HepG2 (cell line): Measurements from ENCODE around the gene SRRT. TPM values are rescaled to one million over a fixed set of nuclear protein-coding genes. Genes with fewer than 3 reads are reported as not detected.

Source experiments
- ATAC-seq: fragments of 200-7000 bp; cut with Tn5 transposase; 3 replicates; pipeline ENCODE4 v1.9.1; 2020; ENCODE audit warnings: mild to moderate bottlenecking, moderate library complexity
- BruUV-seq: library from RNA; stranded (reverse); fragments of 400-500 nt; replicated peaks from 2 replicates; lab custom pipeline; 2021; lab: Mats Ljungman, UMichigan
- CTCF ChIA-PET: fragments of 300-600 bp; formaldehyde crosslinking; extraction: SDS; loops from one replicate; lab custom pipeline; 2021; ENCODE audit warnings: low total read pairs, inconsistent platforms, low intra/inter-chr PET ratio; lab: Yijun Ruan, JAX
- POLR2A ChIA-PET: fragments of 350-600 bp; sonication (Branson Sonifier 250); formaldehyde crosslinking; loops from one replicate; lab custom pipeline; 2020; ENCODE audit warnings: antibody characterized with exemption, inconsistent platforms; lab: Yijun Ruan, JAX
- DNase-seq: peaks from one replicate; pipeline ENCODE4 v3.0.0-alpha.2; 2015; ENCODE audit warnings: low spot score
- FAIRE-seq: peaks from 3 replicates; lab custom pipeline; 2011; peaks lifted over from hg19 to GRCh38; lab: Jason Lieb, UNC
- H2AFZ ChIP-seq: one replicate; pipeline ENCODE4 v1.6.1; 2011; ENCODE audit warnings: low read length, inconsistent platforms
- H3K27ac ChIP-seq: fragments of 300-600 bp; 3 replicates; pipeline ENCODE4 v1.8.0; 2011; ENCODE audit warnings: mixed run types, mild to moderate bottlenecking, mixed read lengths, low read length, inconsistent platforms; ENCODE audit not compliant: insufficient read depth; ENCODE audit errors: extremely low read length
- H3K27me3 ChIP-seq, 2 experiments: fragments of 200-600 bp in 1 of 2; 2 replicates in 1 of 2; 3 replicates in 1 of 2; pipeline versions ENCODE4 v1.6.0 to v1.8.0; 2011; ENCODE audit warnings: low read length in 2 of 2, mild to moderate bottlenecking in 2 of 2, moderate library complexity in 2 of 2, inconsistent platforms in 1 of 2; ENCODE audit not compliant: insufficient read depth in 2 of 2, control insufficient read depth in 1 of 2
- H3K36me3 ChIP-seq, 2 experiments: fragments of 200-600 bp in 1 of 2; replicated peaks in 1 of 2; 2 replicates in 1 of 2; 3 replicates in 1 of 2; pipeline versions ENCODE4 v1.5.1 to v1.8.0; 2011; ENCODE audit warnings: low read length in 2 of 2, inconsistent platforms in 1 of 2; ENCODE audit not compliant: insufficient read depth in 2 of 2, control insufficient read depth in 1 of 2
- H3K4me1 ChIP-seq: 2 replicates; pipeline ENCODE4 v1.5.1; 2012; ENCODE audit warnings: low read length, inconsistent platforms; ENCODE audit not compliant: insufficient read depth
- H3K4me2 ChIP-seq: 2 replicates; pipeline ENCODE4 v1.6.0; 2011; ENCODE audit warnings: low read depth, low read length, inconsistent platforms
- H3K4me3 ChIP-seq, 3 experiments: fragments of 200-600 bp in 1 of 3; sonication (generic), shearing (Covaris generic) in 1 of 3; replicated peaks in 1 of 3; 2 replicates each; pipeline ENCODE4 v1.5.1; 2011 to 2016; ENCODE audit warnings: low read length in 3 of 3, inconsistent platforms in 2 of 3, low read depth in 2 of 3, mild to moderate bottlenecking in 2 of 3, control low read depth in 1 of 3, mixed read lengths in 1 of 3; ENCODE audit not compliant: insufficient read depth in 1 of 3
- H3K79me2 ChIP-seq: one replicate; pipeline ENCODE4 v1.6.1; 2011; ENCODE audit warnings: low read length, inconsistent platforms; ENCODE audit not compliant: insufficient read depth
- H3K9ac ChIP-seq: 2 replicates; pipeline ENCODE4 v1.6.0; 2011; ENCODE audit warnings: mild to moderate bottlenecking, low read depth, low read length, inconsistent platforms; ENCODE audit not compliant: insufficient read depth
- H3K9me3 ChIP-seq: 2 replicates; pipeline ENCODE4 v1.5.1; 2012; ENCODE audit warnings: mild to moderate bottlenecking, low read length
- H4K20me1 ChIP-seq: 2 replicates; pipeline ENCODE4 v1.6.0; 2011; ENCODE audit warnings: inconsistent platforms, mild to moderate bottlenecking, low read length, moderate library complexity; ENCODE audit not compliant: insufficient read depth
- DMAP1 ChIP-seq: IDR thresholded peaks from 2 replicates; pipeline ENCODE4 v1.6.1; 2016
- HNF4A ChIP-seq: sonication (generic); formaldehyde crosslinking; IDR thresholded peaks from 2 replicates; pipeline ENCODE4 v1.4.0; 2020; ENCODE audit warnings: missing genetic modification reagents
- HNF4G ChIP-seq, 2 experiments: sonication (generic) in 1 of 2; formaldehyde crosslinking in 1 of 2; IDR thresholded peaks; 2 replicates each; pipeline versions ENCODE4 v1.4.0 to v1.6.1; 2011 to 2020; ENCODE audit warnings: borderline replicate concordance in 2 of 2, low read depth in 2 of 2, mild to moderate bottlenecking in 2 of 2, low read length in 1 of 2, missing genetic modification reagents in 1 of 2, moderate library complexity in 1 of 2
- KLF6 ChIP-seq: IDR thresholded peaks from 2 replicates; pipeline ENCODE4 v1.8.0; 2016; ENCODE audit warnings: missing biosample characterization, missing genetic modification reagents
- MATR3 ChIP-seq: sonication (generic); formaldehyde crosslinking; IDR thresholded peaks from 2 replicates; pipeline ENCODE4 v1.4.0; 2020; ENCODE audit warnings: missing genetic modification reagents
- MTF2 ChIP-seq: sonication (generic); formaldehyde crosslinking; IDR thresholded peaks from 2 replicates; pipeline ENCODE4 v1.5.0; 2020; ENCODE audit warnings: missing genetic modification reagents, borderline replicate concordance
- NCOR1 ChIP-seq: fragments of 200-600 bp; sonication (generic); IDR thresholded peaks from 2 replicates; pipeline ENCODE4 v1.7.0; 2017; ENCODE audit warnings: antibody characterized with exemption, low read length, borderline replicate concordance
- TFAP4 ChIP-seq: sonication (generic); IDR thresholded peaks from 2 replicates; pipeline ENCODE4 v1.6.1; 2016; ENCODE audit warnings: low read depth, borderline replicate concordance
- ZBTB25 ChIP-seq: IDR thresholded peaks from 2 replicates; pipeline ENCODE4 v1.6.1; 2018; ENCODE audit warnings: missing genetic modification reagents
- ZNF260 ChIP-seq: sonication (generic); formaldehyde crosslinking; IDR thresholded peaks from 2 replicates; pipeline ENCODE4 v1.4.0; 2020; ENCODE audit warnings: missing genetic modification reagents, low read depth, mild to moderate bottlenecking, borderline replicate concordance
- ZNF274 ChIP-seq: sonication (generic); formaldehyde crosslinking; IDR thresholded peaks from 2 replicates; pipeline ENCODE4 v1.5.1; 2020; ENCODE audit warnings: mild to moderate bottlenecking, missing genetic modification reagents
- WGBS: methylation state at CpG from one replicate; pipeline ENCODE4 v1.1.6; 2017; ENCODE audit warnings: low lambda C conversion rate; 5-methylcytosine and 5-hydroxymethylcytosine counted together
- in situ Hi-C: cut with HindIII; loops from 2 replicates; pipeline ENCODE4 v1.10.0; 2017; ENCODE audit warnings: low pct_unique_long_range_greater_than_20kb; ENCODE audit not compliant: extremely low pct_ligation_motif_present
- intact Hi-C: fragments of 100-400 bp; cut with micrococcal nuclease; formaldehyde crosslinking; loops from one replicate; pipeline ENCODE4 v1.10.0; 2022; ENCODE audit not compliant: unreplicated experiment
- polyA plus RNA-seq, 8 experiments: library from polyadenylated mRNA; depleted of rRNA in 3 of 8; stranded (reverse) in 7 of 8; unstranded in 1 of 8; fragments of >200 nt; fragmentation: Illumina TruSeq in 4 of 8; extraction: Trizol in 4 of 8; gene quantifications; 2 replicates each; pipeline versions ENCODE4 v1.2.1 to v1.2.3, GENCODE V29; 2011 to 2016; ENCODE audit warnings: low read depth in 4 of 8, missing spikeins in 1 of 8, mixed read lengths in 1 of 8; ENCODE audit not compliant: insufficient read depth in 1 of 8
- total RNA-seq, 5 experiments: library from RNA; depleted of rRNA; stranded (reverse); fragments of >200 nt; fragmentation: Illumina TruSeq; extraction: Trizol; gene quantifications; 2 replicates each; pipeline ENCODE4 v1.2.3, GENCODE V29; 2016; ENCODE audit warnings: low read depth in 1 of 5
- TF ChIP-seq, protein P1 (sequence below): sonication (generic); formaldehyde crosslinking; IDR thresholded peaks from 2 replicates; pipeline ENCODE4 v1.8.1; 2022; ENCODE audit warnings: mild to moderate bottlenecking, missing genetic modification reagents
- TF ChIP-seq, protein P2 (sequence below): sonication (generic); formaldehyde crosslinking; IDR thresholded peaks from 2 replicates; pipeline ENCODE4 v1.4.0; 2020; ENCODE audit warnings: missing genetic modification reagents, borderline replicate concordance

SRRT gene
- total and polyA plus RNA-seq, 2 of the 13 experiments (the other 11 are each of a cell fraction or from before 2014, with no cell fraction given) = 26.2 to 106 TPM

DNA sequence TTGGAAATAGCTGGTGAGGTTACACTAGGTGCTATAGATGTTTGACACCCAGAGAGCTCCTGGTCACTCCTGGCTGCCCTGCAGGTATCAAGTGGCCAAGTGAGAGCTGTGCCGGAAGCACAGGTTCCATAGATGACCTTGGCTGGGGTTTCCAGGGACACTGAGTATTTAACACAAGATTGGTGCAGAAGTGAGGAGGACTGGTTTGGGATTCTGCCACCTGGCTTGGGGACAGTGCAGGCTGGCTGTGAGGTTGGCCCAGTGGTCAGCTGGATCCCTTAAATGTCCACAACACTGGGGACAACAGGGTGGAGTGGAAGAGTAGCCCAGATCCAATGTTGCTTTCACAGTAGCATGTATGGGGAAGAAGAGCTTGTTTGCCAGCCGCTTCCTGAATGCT is 26.1 kb downstream of the SRRT start:
- no TSS peak for BruUV-seq
- Histone ChIP-seq H3K4me1 (peaks cover 15% of the 10 kb centered on the region), H3K4me3 (no peak overlapping the region), H2AFZ (no peak overlapping the region), H3K9ac (no peak overlapping the region), H3K36me3 (no peaks in the 10 kb centered on the region), H3K27me3 (peaks cover 5 to 10% of the 10 kb centered on the region in 2 experiments; a peak in 4 of 5 replicates)
- in situ Hi-C loops = no loop called here
- ATAC-seq = no peak
- TF ChIP-seq KLF6 (CRISPR knock-in tag) = no peak
- no peak for TF ChIP-seq ZNF274
- TF ChIP-seq DMAP1 (CRISPR knock-in tag) = no peak
- no peak for TF ChIP-seq ZNF260 (CRISPR knock-in tag)
- TF ChIP-seq MATR3 (CRISPR knock-in tag) = no peak
- no peak for TF ChIP-seq MTF2 (CRISPR knock-in tag)
- TF ChIP-seq, protein P1, sequence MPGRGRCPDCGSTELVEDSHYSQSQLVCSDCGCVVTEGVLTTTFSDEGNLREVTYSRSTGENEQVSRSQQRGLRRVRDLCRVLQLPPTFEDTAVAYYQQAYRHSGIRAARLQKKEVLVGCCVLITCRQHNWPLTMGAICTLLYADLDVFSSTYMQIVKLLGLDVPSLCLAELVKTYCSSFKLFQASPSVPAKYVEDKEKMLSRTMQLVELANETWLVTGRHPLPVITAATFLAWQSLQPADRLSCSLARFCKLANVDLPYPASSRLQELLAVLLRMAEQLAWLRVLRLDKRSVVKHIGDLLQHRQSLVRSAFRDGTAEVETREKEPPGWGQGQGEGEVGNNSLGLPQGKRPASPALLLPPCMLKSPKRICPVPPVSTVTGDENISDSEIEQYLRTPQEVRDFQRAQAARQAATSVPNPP (CRISPR knock-in tag) = no peak
- TF ChIP-seq, all 625 proteins: peak for 0
- no peak overlapping the region for H3K4me2 ChIP-seq
- H3K9me3 ChIP-seq = no peaks in the 10 kb centered on the region
- POLR2A ChIA-PET = no interaction called here
- FAIRE-seq (no peak), DNase-seq (no peak)
- WGBS = 61% methylated on average over 2 of the region's 2 CpGs
- CTCF ChIA-PET = no interaction called here
- H3K27ac ChIP-seq = no peak overlapping the region
- H3K79me2 ChIP-seq = no peaks in the 10 kb centered on the region
- H4K20me1 ChIP-seq = no peaks in the 10 kb centered on the region
- intact Hi-C loops = no loop called here

GRCh38 chr7:100901921-100902332 is 27.0 kb downstream of the SRRT start:
- in situ Hi-C loops (no loop called here), intact Hi-C loops (no loop called here)
- no TSS peak for BruUV-seq
- Histone ChIP-seq H2AFZ (no peak overlapping the region), H3K27me3 (peaks cover 0 to 3% of the 10 kb centered on the region in 2 experiments; a peak in 1 of 5 replicates), H3K36me3 (no peaks in the 10 kb centered on the region), H4K20me1 (no peaks in the 10 kb centered on the region), H3K4me2 (peak overlapping the region; percentile 7; the same call in 1 of the 2 replicates), H3K9me3 (no peaks in the 10 kb centered on the region), H3K27ac (no peak overlapping the region), H3K9ac (no peak overlapping the region), H3K79me2 (no peaks in the 10 kb centered on the region), H3K4me3 (no peak overlapping the region), H3K4me1 (peaks cover 8% of the 10 kb centered on the region)
- FAIRE-seq (no peak), ATAC-seq (peak; percentile 53; the same call in 2 of the 3 replicates), DNase-seq (no peak)
- ChIA-PET CTCF (no interaction called here), POLR2A (no interaction called here)
- WGBS = 25% methylated on average over 5 of the region's 5 CpGs
- TF ChIP-seq, protein P2, sequence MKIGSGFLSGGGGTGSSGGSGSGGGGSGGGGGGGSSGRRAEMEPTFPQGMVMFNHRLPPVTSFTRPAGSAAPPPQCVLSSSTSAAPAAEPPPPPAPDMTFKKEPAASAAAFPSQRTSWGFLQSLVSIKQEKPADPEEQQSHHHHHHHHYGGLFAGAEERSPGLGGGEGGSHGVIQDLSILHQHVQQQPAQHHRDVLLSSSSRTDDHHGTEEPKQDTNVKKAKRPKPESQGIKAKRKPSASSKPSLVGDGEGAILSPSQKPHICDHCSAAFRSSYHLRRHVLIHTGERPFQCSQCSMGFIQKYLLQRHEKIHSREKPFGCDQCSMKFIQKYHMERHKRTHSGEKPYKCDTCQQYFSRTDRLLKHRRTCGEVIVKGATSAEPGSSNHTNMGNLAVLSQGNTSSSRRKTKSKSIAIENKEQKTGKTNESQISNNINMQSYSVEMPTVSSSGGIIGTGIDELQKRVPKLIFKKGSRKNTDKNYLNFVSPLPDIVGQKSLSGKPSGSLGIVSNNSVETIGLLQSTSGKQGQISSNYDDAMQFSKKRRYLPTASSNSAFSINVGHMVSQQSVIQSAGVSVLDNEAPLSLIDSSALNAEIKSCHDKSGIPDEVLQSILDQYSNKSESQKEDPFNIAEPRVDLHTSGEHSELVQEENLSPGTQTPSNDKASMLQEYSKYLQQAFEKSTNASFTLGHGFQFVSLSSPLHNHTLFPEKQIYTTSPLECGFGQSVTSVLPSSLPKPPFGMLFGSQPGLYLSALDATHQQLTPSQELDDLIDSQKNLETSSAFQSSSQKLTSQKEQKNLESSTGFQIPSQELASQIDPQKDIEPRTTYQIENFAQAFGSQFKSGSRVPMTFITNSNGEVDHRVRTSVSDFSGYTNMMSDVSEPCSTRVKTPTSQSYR (CRISPR knock-in tag) = no peak
- TF ChIP-seq HNF4A (CRISPR knock-in tag) (peak; percentile 64), NCOR1 (no peak), HNF4G (IDR thresholded peaks at IDR 0.05; ENCODE audit: borderline replicate concordance, low read depth, low read length) (peak; percentile 37; the same call in 1 of the 2 replicates), HNF4G (CRISPR knock-in tag; IDR thresholded peaks at IDR 0.05; ENCODE audit: borderline replicate concordance, low read depth) (no peak), ZBTB25 (CRISPR knock-in tag) (no peak), TFAP4 (peak; percentile 77)
